GM10847 (cell line): ENCODE measurements around the gene HPS1.

Experiments
- POLR2A ChIP-seq: IDR thresholded peaks from 2 replicates; pipeline ENCODE4 v1.6.1; 2011; ENCODE audit not compliant: insufficient read length; ENCODE audit errors: extremely low read depth

Gene HPS1

DNA sequence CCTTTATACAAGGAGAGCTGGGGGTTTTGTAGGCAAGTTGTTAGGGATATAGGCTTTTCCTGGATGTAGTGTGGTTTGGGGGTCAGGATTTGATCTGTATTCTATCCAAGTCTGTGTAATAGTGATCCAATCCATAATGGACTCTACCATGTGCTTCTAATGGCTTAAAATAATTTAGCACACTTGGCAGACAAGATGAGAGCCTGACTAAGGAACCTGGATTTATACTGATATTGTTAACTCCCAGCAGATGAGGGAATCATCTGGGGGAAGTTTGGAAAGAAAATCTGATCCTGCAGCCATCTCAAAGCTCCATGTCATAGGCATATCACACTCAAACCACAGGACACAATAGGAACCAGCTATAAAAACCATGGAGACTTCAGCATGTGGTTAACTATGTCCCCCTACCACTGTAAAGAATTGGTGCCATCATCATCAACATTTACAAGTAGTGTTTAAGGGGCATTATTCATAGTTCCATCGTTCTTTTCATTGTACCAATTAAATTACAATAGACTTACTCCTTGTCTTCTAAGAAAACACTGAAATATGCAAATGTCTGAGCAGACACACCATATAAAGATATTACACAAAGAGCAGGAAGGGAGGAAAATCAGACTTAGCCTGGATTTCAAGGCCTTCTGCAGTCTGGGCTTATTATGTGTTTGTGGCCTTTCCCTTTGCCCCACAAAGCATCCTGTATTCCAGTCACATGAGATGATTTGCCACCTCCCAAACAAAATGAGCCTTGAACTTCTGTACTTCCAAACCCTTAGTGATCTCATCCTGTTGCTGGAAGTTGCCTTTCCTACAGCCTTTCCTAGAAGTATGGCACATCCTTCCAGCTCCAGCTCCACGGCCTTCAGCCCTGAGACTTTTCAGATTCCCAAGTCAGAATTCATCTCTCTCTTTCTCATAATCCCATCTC is 22.5 kb upstream of the HPS1 start:
- no peak for TF ChIP-seq POLR2A

- TF ChIP-seq POLR2A = no peak
Measured at GRCh38 chr10:98467506-98468318, 21.0 kb upstream of the HPS1 start.

GRCh38 chr10:98466861-98467505 is 20.2 kb upstream of the HPS1 start:
- no peak for TF ChIP-seq POLR2A

DNA sequence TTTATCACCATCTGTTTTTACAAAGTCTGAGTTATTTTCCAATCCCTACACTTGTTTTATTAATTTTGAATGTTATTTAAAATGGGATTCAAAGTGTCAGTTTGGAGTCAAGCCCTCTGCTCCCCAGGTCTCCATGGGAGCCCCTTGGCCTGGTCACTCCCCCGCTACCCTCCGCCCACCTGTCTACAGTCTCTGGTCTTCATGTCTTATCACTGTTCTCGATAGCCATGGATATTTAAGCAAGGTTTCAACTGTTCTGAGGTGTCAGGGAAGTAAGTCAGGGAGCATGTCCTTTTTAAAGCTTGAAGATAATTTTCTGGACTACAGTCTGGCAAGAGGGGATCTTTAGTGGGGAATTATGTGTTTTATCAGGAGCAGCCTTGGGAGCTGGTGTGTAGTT is 19.1 kb upstream of the HPS1 start:
- no peak for TF ChIP-seq POLR2A

DNA sequence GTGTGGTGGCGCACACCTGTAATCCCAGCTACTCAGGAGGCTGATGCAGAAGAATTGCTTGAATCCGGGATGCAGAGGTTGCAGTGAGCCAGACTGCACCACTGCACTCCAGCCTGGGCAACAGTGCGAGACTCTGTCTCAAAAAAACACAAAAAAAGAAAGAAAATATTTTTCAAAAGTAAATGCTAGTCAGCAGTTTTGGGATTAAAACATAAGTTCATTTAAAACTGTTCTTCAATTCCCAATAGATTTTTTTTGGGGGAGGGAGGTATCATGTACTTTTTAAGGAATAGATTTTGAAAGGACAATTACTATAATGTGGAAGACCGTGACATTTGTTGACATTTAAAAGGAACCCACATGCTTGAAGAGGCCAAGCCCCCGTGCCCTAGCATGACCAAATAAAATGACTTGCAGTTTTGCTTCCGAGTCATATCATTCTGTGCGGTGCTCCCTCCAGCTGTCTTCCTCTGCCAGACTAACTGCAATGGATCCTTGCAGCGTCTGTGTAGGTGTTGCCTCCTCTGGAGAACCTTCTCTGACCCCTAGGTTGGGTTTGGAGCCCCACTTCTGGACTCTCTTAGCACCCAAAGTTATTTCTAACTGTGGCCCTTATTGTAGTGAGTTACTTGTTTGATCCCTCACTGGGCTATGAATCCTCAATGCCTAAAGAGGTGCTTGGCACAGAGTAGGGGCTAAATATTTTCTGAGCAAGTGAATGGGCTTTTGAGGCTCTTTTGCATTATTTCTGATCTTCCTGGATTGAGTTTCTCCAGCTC is 17.4 kb upstream of the HPS1 start:
- no peak for TF ChIP-seq POLR2A

GRCh38 chr10:98463016-98463415 is 16.3 kb upstream of the HPS1 start:
- no peak for TF ChIP-seq POLR2A

GRCh38 chr10:98461500-98461842 is 14.7 kb upstream of the HPS1 start:
- TF ChIP-seq POLR2A = no peak

GRCh38 chr10:98460837-98461499 is 14.2 kb upstream of the HPS1 start:
- no peak for TF ChIP-seq POLR2A

GRCh38 chr10:98458809-98459784 is 12.4 kb upstream of the HPS1 start:
- TF ChIP-seq POLR2A = no peak

- no peak for TF ChIP-seq POLR2A
Measured at GRCh38 chr10:98457721-98458120, 11.0 kb upstream of the HPS1 start.

GRCh38 chr10:98456686-98457482 is 10.1 kb upstream of the HPS1 start:
- no peak for TF ChIP-seq POLR2A

DNA sequence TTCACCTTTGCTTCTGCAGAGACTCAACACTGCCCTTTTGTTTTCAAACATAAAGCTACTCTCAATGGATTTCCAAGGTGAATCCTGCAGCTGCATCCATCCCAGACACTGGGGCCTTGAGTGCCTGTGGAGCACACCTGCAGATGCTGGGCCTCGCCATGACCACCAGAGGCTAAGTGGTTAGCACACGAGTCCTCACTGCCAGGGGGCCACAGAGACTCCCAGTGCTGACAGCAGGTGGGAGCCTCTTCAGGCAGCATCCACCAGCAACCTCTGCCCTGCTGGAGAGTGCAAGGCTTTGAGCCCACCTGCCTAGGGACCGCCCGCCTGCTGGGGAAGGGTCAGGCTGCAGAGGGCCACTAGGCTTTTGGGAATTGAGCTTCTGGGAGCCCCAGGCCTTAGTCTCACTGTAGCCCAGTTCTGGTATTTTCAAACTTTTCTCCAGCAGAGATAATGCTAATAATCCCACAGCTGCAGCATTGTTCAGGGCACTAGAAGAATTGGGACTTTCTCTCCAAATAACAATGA is 9.4 kb upstream of the HPS1 start:
- TF ChIP-seq POLR2A = no peak
